ENCODE measurements around the gene FAM131B.

DNA sequence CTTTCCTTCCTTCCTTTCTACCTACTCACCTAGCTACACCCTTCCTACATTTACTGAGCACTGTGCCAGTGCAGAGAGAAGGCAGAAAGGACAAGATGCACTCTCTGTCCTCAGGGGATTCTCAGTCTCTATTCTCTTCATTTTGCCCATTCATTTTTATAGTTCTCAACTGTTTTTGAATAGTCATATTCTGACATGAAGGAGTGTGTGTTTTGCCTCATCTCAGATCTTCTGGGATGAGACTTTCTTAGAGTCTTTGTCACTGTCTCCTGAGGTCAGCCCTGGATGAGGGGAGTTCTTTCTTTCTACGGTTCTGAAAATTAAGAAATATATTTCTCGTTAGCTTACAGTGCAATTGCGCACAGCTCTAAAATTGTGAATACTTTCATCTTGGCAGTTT, 25.3 kb downstream of the FAM131B start:
- TF ChIP-seq, protein P1, sequence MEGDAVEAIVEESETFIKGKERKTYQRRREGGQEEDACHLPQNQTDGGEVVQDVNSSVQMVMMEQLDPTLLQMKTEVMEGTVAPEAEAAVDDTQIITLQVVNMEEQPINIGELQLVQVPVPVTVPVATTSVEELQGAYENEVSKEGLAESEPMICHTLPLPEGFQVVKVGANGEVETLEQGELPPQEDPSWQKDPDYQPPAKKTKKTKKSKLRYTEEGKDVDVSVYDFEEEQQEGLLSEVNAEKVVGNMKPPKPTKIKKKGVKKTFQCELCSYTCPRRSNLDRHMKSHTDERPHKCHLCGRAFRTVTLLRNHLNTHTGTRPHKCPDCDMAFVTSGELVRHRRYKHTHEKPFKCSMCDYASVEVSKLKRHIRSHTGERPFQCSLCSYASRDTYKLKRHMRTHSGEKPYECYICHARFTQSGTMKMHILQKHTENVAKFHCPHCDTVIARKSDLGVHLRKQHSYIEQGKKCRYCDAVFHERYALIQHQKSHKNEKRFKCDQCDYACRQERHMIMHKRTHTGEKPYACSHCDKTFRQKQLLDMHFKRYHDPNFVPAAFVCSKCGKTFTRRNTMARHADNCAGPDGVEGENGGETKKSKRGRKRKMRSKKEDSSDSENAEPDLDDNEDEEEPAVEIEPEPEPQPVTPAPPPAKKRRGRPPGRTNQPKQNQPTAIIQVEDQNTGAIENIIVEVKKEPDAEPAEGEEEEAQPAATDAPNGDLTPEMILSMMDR (IDR thresholded peaks at IDR 0.05; ENCODE audit: low read depth, low read length), result no peak
- TF ChIP-seq EZH2phosphoT487 (IDR thresholded peaks at IDR 0.05; ENCODE audit: low read depth), result no peak
